NCI-H1092 (cell line): ENCODE measurements around the gene ERG28.
"Not testable (repeated sequence)": the region's sequence is repeated elsewhere in the genome, so short reads cannot be mapped to it uniquely, and the experiment has no call there.

Experiments used
- DNase-seq: peaks from one replicate; lab custom pipeline; 2025; lab: John Stamatoyannopoulos, UW

Gene ERG28

GRCh38 chr14:75625034-75625433, 35.6 kb downstream of the ERG28 start:
- DNase-seq: no peak

DNA sequence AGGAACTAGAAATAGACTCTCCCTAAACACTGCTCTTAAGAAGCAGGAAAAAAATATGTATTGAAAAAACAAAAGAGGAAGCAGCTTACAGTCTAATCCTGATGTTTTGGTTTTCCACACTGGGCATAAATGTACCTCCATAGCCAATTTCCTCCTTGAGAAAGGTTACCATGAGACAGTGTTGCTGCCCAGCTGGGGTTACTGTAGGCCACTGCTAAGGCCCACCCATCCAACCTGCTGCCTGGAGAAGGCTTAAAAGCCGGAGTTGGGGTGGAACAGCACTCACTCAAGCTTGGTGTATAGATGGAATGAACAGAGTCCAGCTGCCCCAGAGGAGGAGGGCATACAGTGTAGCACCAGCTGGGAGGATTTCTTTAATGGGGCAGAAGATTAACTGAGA, 41.1 kb downstream of the ERG28 start:
- no peak for DNase-seq

DNA sequence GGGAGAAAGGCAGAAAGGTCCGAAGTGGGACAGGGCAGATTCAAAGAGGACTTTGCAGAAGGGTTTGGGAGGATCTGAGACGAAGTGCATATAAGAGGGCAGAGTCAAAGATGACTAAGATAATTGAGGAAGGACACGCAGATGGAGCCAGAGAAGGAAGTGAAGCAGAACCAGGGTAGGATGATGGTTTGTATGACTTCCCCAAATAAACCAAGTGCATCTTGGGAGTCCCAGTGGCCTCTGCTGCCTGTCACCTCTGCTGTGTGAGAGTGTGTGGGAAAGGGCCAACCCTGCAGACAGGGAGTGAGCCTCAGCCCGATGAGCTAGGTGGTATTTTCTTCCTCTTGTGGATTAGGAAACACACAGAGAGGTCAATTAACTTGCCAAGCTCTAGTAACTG, 45.5 kb downstream of the ERG28 start:
- DNase-seq: no peak

DNA sequence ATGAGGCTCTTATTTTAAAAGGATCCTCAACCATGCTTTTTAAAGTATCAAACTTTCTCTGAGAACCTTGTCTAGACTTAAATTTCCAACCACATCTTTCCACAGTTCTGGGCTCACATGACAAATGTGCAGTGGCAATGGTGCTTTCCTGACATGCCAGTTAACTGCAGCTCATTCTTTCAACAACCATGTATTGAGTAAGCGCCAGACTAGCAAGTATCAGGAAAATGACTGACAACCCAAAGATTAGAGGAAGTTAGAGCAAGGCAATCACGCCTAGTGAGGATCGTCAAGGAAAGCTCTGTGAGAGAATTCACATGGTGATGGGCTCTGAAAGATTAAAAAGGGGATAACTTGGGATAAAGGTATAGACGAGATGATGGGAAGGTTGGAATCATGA, 46.5 kb downstream of the ERG28 start:
- no peak for DNase-seq

- DNase-seq: no peak
These were observed 48.5 kb downstream of the ERG28 start for GRCh38 chr14:75612157-75612556.

DNA sequence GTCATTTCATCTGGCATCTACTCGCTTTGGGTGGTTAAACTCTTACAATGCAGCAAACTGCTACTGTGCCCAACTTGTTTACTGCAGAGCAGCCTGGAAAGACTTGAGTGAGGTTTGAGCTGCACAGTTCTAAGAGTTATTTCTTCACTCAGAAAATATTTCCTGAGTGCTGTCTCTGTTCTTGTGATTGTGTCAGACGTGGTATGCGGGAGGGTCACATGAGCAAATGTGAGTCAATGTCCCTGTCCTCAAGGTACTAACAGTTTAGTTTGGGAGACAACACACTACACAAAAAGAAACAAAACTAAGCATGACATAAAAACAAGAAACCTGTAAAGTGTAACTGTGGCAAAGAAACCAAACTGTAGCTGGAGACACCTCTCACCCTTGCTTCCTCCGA, 49.8 kb downstream of the ERG28 start:
- no peak for DNase-seq

DNA sequence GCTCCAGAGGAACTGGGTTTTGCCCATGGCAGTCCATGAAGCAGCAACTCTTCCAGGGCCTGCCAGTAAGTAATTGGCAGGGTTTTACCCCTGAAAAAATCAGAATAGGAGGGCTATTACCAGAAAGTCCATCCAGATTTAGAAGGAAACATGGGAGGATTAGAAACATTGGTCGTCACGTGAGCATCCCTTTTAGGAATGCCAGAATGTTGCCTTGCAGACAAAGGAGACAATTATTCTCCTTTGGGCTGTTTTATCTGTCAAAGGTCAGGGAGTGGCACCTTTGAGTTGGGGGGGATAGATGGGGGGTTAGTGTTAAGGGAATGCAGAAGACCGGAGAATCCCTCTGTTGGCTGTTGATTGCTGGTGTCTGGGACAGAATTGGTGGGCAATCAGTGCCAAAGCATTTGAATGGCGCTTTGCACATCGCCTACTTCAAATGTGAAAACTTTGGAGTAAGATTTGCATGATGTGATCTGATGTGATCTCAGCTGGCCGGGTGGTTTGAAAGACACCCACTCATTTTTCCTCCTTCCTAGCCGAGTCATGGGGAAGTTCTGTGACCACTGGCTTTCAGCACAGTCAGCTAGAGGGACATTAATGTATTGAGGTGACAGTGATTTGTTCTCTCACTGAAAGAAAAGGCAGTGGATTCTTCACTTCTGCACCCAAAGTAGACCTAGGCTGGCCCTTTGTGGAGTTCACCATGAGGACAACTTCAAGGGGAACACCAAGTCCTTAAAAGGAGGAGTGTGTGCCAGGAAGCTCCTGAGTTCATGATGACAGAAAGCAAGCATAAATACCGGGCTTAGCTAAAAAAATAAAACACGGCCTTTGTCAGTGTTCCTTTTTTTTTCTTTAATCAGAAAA, 50.8 kb downstream of the ERG28 start:
- DNase-seq: no peak

- DNase-seq: no peak
These were observed 51.6 kb downstream of the ERG28 start for GRCh38 chr14:75609116-75609515.

- DNase-seq: no peak
These were observed 52.6 kb downstream of the ERG28 start for GRCh38 chr14:75607842-75608640.

DNA sequence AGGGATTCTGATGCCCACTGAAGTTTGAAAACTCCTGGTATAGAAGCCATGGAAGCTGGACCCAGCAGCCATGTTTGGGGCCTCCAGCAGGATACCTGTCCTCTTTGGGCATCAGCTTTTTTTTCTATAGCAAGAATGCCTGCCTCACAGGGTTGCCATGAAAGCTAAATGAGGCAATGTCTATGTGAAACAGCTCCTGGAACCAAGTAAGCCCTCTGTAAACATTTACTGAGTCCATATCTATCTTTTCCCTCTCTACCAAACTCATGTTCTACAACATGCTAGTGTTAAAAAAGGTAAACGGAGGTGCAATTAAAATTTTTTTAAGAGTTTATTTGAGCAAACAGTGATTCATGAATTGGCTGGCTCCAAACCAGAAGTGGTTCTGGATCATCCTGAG, 53.6 kb downstream of the ERG28 start:
- no peak for DNase-seq

GRCh38 chr14:75605916-75606315, 54.8 kb downstream of the ERG28 start:
- DNase-seq: no peak

DNA sequence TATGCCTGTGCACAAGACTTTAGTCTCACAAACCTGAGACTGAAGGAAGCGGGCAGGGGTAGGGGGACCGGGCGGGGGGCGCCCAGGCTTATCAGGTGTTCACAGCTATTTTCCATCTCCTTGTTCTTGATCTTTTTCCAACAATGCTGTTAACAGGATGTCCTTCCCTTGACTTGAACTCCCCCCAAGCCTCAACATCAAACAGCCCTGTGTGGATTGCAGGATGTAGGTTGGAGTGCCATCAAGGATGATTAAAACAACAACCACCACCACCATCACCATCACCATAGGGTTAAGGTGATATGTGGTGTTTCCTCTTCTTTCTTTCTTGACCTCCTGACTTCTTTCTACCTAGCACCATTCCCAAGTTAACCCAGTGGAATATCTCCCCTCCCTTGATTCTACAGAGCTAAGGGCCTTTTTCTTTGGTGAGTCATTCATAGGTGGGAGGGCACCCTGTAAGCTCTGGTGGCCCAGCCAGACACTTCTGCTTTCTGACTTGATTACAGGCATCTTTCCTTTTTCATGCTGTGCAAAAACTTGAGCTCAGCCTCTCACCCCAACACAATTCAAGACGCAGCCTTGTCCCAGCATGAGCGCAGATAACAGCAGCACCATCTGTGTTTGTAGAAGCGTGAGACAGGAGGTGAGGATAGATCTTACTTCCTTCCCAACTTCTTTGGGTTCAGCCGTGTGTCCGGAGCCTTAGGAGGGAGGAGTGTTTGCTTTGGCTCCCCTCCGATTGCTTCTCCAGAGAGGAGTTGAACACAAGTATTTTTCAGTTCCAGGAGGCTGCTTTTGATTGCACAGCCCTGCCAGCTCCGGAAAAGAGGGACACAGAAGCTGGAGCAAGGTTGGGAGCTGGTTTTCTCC, 55.5 kb downstream of the ERG28 start:
- DNase-seq: no peak

- no peak for DNase-seq
These were observed 58.2 kb downstream of the ERG28 start for GRCh38 chr14:75602503-75602902.

DNA sequence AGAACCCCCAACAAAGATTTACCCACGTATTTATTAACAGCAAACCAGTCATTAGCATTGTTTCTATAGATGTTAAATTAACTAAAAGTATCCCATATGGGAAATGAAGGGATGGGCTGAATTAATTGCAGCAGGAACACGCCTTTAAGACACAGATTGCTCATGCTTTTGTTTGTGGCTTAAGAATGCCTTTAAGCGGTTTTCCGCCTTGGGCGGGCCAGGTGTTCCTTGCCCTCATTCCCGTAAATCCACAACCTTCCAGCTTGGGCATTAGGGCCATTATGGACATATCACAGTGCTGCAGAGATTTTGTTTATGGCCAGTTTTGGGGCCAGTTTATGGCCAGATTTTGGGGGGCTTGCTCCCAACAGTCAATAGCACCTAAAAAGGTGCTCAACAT, 59.6 kb downstream of the ERG28 start:
- DNase-seq: not testable (repeated sequence)

GRCh38 chr14:75600100-75600499, 60.6 kb downstream of the ERG28 start:
- not testable (repeated sequence) for DNase-seq
